Natural killer cell (primary cell): Measurements from ENCODE around the gene DNAAF5. TPM values are rescaled to one million over a fixed set of nuclear protein-coding genes. Genes with fewer than 3 reads are reported as not detected.

Source experiments
- ATAC-seq, 3 donors: fragments of 150-1000 bp in 2 of 3; fragments of 200-7000 bp in 1 of 3; cut with Tn5 transposase; 1 replicate in 1 of 3; 2 replicates in 2 of 3; pipeline ENCODE4 v1.10.0; 2021; ENCODE audit warnings: mild to moderate bottlenecking in 2 of 3, moderate library complexity in 2 of 3
- DNase-seq, 2 donors: peaks; one replicate each; pipeline versions ENCODE4 v3.0.0 to v3.0.0-alpha.2; 2013 to 2021; ENCODE audit warnings: mixed read lengths in 1 of 2
- H3K27ac ChIP-seq: one replicate; pipeline ENCODE4 v1.5.1; 2013; ENCODE audit warnings: mild to moderate bottlenecking, low read length
- H3K27me3 ChIP-seq: one replicate; pipeline ENCODE4 v1.6.1; 2013; ENCODE audit warnings: low read length; ENCODE audit not compliant: control insufficient read depth, insufficient read depth
- H3K36me3 ChIP-seq: one replicate; pipeline ENCODE4 v1.6.1; 2013; ENCODE audit warnings: low read length; ENCODE audit not compliant: control insufficient read depth, insufficient read depth
- H3K4me1 ChIP-seq: one replicate; pipeline ENCODE4 v1.6.1; 2013; ENCODE audit warnings: low read length; ENCODE audit not compliant: control insufficient read depth, insufficient read depth
- H3K4me3 ChIP-seq: one replicate; pipeline ENCODE4 v1.5.1; 2013; ENCODE audit warnings: low read length
- H3K9me3 ChIP-seq: one replicate; pipeline ENCODE4 v1.6.1; 2013; ENCODE audit warnings: low read length; ENCODE audit not compliant: control insufficient read depth, insufficient read depth
- H3K27ac Mint-ChIP-seq, 2 donors: one replicate each; pipeline ENCODE4 v1.8.0; 2022; ENCODE audit warnings: mild to moderate bottlenecking in 2 of 2, mixed read lengths in 2 of 2, moderate library complexity in 1 of 2
- H3K27me3 Mint-ChIP-seq, 2 donors: one replicate each; pipeline ENCODE4 v1.8.0; 2022; ENCODE audit warnings: low read depth in 2 of 2, mixed read lengths in 2 of 2
- H3K36me3 Mint-ChIP-seq: one replicate; pipeline ENCODE4 v1.8.0; 2022; ENCODE audit warnings: mixed read lengths
- H3K4me1 Mint-ChIP-seq, 2 donors: one replicate each; pipeline ENCODE4 v1.8.0; 2022; ENCODE audit warnings: mixed read lengths in 2 of 2
- H3K4me3 Mint-ChIP-seq: one replicate; pipeline ENCODE4 v1.8.0; 2022; ENCODE audit warnings: mild to moderate bottlenecking, moderate library complexity, mixed read lengths
- H3K9me3 Mint-ChIP-seq, 2 donors: one replicate each; pipeline ENCODE4 v1.8.0; 2022; ENCODE audit warnings: mixed read lengths in 2 of 2
- CTCF ChIP-seq: fragments of 200-600 bp; IDR thresholded peaks from one replicate; pipeline ENCODE4 v1.8.0; 2022; ENCODE audit warnings: antibody characterized with exemption
- WGBS: methylation state at CpG from one replicate; pipeline ENCODE4 v1.1.7; 2013; ENCODE audit warnings: missing lambda C conversion rate; ENCODE audit not compliant: insufficient coverage; 5-methylcytosine and 5-hydroxymethylcytosine counted together
- intact Hi-C: fragments of 100-400 bp; cut with micrococcal nuclease; formaldehyde crosslinking; loops from one replicate; pipeline ENCODE4 v1.14.2; 2022
- total RNA-seq, 4 donors: library from RNA; stranded (reverse); fragments of 120-200 nt in 1 of 4; gene quantifications; one replicate each; pipeline versions ENCODE4 v1.2.3 to v1.2.4, GENCODE V29; 2013 to 2022

The DNAAF5 gene
- total RNA-seq, 3 donors from 2014 or later (not counting 1 experiment from before 2014, with no cell fraction given): 6.7 to 10.3 (median 10.3) TPM

- Histone ChIP-seq H3K9me3 (no peaks in the 10 kb centered on the region), H3K36me3 (no peaks in the 10 kb centered on the region), H3K4me1 (peaks cover 7% of the 10 kb centered on the region), H3K27me3 (peaks cover 3% of the 10 kb centered on the region), H3K27ac (no peak overlapping the region), H3K4me3 (no peak overlapping the region)
- ATAC-seq (no peak), DNase-seq (no peak)
- Mint-ChIP-seq H3K4me3 (peak overlapping the region; percentile 28), H3K4me1 (peaks cover 0 to 5% of the 10 kb centered on the region in 2 donors), H3K27ac (no peak overlapping the region), H3K36me3 (no peaks in the 10 kb centered on the region), H3K27me3 (peaks cover 18 to 19% of the 10 kb centered on the region in 2 donors), H3K9me3 (no peaks in the 10 kb centered on the region)
- 12% methylated on average over 44 of the region's 44 CpGs for WGBS
- no peak for TF ChIP-seq CTCF
- intact Hi-C loops: no loop called here
Measured at GRCh38 chr7:711922-712380, 14.5 kb upstream of the DNAAF5 start.

GRCh38 chr7:712381-713138 lies 13.9 kb upstream of the DNAAF5 start:
- H3K4me1 ChIP-seq: peaks cover 7% of the 10 kb centered on the region
- H3K4me3 Mint-ChIP-seq: peak overlapping the region; percentile 9
- peaks cover 0 to 5% of the 10 kb centered on the region in 2 donors for H3K4me1 Mint-ChIP-seq
- H3K4me3 ChIP-seq: no peak overlapping the region
- intact Hi-C loops: no loop called here
- H3K27me3 ChIP-seq: peaks cover 3% of the 10 kb centered on the region
- H3K36me3 ChIP-seq: no peaks in the 10 kb centered on the region
- ATAC-seq (peak in 2 of 3 donors; percentile 57 to 59), DNase-seq (peak in 1 of 2 donors; percentile 50)
- no peak overlapping the region for H3K27ac ChIP-seq
- no peak for TF ChIP-seq CTCF
- 15% methylated on average over 55 of the region's 74 CpGs for WGBS
- no peak overlapping the region for H3K27ac Mint-ChIP-seq
- H3K9me3 ChIP-seq: no peaks in the 10 kb centered on the region
- H3K36me3 Mint-ChIP-seq: no peaks in the 10 kb centered on the region
- H3K27me3 Mint-ChIP-seq: peaks cover 18 to 19% of the 10 kb centered on the region in 2 donors
- no peaks in the 10 kb centered on the region for H3K9me3 Mint-ChIP-seq

- H3K36me3 Mint-ChIP-seq: no peaks in the 10 kb centered on the region
- no peak for TF ChIP-seq CTCF
- peak overlapping the region; percentile 2 for H3K4me3 Mint-ChIP-seq
- Histone ChIP-seq H3K4me1 (peaks cover 7% of the 10 kb centered on the region), H3K36me3 (no peaks in the 10 kb centered on the region), H3K4me3 (no peak overlapping the region), H3K9me3 (no peaks in the 10 kb centered on the region), H3K27me3 (peaks cover 3% of the 10 kb centered on the region), H3K27ac (no peak overlapping the region)
- H3K27ac Mint-ChIP-seq: no peak overlapping the region
- ATAC-seq: no peak
- intact Hi-C loops: no loop called here
- peaks cover 18 to 19% of the 10 kb centered on the region in 2 donors for H3K27me3 Mint-ChIP-seq
- no peaks in the 10 kb centered on the region for H3K9me3 Mint-ChIP-seq
- DNase-seq: no peak
- H3K4me1 Mint-ChIP-seq: peaks cover 0 to 5% of the 10 kb centered on the region in 2 donors
- 81% methylated on average over 9 of the region's 9 CpGs for WGBS
Measured at GRCh38 chr7:713139-713457, 13.4 kb upstream of the DNAAF5 start.
